HG03159 (cell line): ENCODE data around the gene NDUFAF5.

Experiments used
- ATAC-seq: cut with Tn5 transposase; IDR thresholded peaks from one replicate; pipeline ENCODE4 v1.9.1; 2021; ENCODE audit warnings: mild to moderate bottlenecking, moderate library complexity; ENCODE audit not compliant: unreplicated experiment

Gene NDUFAF5

DNA sequence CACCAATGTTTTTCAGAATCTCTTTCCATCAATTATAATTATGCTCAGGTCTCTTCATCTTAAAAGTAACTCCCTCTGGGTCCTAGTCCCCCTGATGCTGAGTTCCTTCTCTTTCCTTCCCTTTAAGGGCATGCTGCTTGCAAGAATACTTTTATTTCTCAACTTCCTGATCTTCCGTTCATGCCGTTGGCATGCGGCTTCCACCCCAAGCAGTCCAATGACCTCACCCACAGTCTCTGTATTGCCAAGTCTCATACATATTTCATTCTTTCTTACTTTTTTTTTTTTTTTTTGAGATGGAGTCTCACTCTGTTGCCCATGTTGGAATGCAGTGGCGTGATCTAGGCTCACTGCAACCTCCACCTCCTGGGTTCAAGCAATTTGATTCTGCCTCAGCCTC lies 83.5 kb downstream of the NDUFAF5 start:
- no peak for ATAC-seq

DNA sequence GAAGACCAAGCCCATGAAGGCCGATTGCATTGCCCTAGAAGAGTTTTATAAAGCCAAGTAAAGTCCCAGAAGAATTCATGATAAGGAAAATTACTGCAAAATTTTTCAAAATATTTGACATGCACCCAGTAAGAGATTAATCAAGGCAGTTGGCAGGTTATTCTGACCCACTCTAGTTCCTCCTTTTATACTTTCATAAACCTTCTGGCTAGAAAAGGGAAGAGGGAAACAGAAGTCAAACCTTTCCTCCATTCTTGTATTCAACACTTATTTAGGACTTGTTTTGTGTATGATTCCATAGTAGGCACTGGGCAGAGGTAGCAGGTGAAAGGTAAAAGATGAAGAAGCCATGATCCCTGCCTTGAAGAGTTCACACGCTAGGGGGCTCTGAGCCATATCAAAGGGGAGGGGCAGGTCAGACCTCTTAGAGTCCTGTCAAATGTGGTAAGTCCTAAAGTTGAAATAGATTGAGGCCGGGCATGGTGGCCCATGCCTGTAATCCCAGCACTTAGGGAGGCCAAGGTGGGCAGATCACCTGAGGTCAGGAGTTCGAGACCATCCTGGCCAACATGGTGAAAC lies 85.4 kb downstream of the NDUFAF5 start:
- ATAC-seq, result no peak
